ENCODE results near the gene STMP1.
A peak's percentile ranks its signal among the peaks of the same experiment; 100 is the strongest.
"Not testable (repeated sequence)": the region's sequence is repeated elsewhere in the genome, so short reads cannot be mapped to it uniquely, and the experiment has no call there.

STMP1 gene

DNA sequence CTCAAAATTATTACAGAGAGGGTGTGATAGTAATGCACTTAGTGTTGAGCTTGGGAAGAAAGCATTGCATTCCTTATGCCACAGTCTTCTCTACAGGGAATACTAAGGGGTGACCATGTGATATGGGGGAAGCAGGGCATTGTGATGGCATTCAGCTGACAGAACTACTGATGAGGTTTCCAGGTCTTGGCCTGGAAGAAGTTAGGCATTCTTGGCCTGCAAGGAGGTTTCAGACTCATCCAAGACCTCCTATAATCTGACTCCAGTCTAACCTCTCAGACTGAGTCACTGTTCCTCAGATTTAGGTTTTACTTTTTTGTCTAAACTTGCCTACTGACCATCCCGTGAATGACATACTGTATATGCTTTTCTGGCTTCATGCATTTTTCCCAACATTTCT lies 7.9 kb downstream of the STMP1 start:
- Mint-ChIP-seq H3K4me1 (peaks cover 23 to 33% of the 10 kb centered on the region in 2 donors), H3K27ac (no peak overlapping the region), H3K36me3 (peaks cover 28 to 53% of the 10 kb centered on the region in 2 donors), H3K4me3 (no peak overlapping the region), H3K9me3 (peaks cover 1 to 4% of the 10 kb centered on the region in 2 donors), H3K27me3 (no peaks in the 10 kb centered on the region)
- no peak for DNase-seq
- no peak for ATAC-seq (replicated peaks)

GRCh38 chr7:135672560-135673359 lies 10.4 kb downstream of the STMP1 start:
- Mint-ChIP-seq H3K4me3 (no peak overlapping the region), H3K27me3 (no peaks in the 10 kb centered on the region), H3K4me1 (peaks cover 13 to 19% of the 10 kb centered on the region in 2 donors), H3K36me3 (peaks cover 23 to 50% of the 10 kb centered on the region in 2 donors), H3K9me3 (peaks cover 1 to 4% of the 10 kb centered on the region in 2 donors), H3K27ac (no peak overlapping the region)
- DNase-seq, result no peak
- ATAC-seq (replicated peaks), result peak; percentile 52 to 55

- Mint-ChIP-seq H3K4me1 (peaks cover 11 to 19% of the 10 kb centered on the region in 2 donors), H3K27me3 (no peaks in the 10 kb centered on the region), H3K9me3 (peaks cover 1 to 4% of the 10 kb centered on the region in 2 donors), H3K36me3 (peaks cover 23 to 50% of the 10 kb centered on the region in 2 donors), H3K4me3 (no peak overlapping the region), H3K27ac (no peak overlapping the region)
- no peak for ATAC-seq (replicated peaks)
- no peak for DNase-seq
These were observed 11.0 kb downstream of the STMP1 start for GRCh38 chr7:135673360-135673706.

GRCh38 chr7:135678612-135679575 lies 16.6 kb downstream of the STMP1 start:
- ATAC-seq (replicated peaks) (no peak), DNase-seq (no peak)
- H3K27ac Mint-ChIP-seq, result no peak overlapping the region
- peaks cover 13 to 22% of the 10 kb centered on the region in 2 donors for H3K4me1 Mint-ChIP-seq
- H3K36me3 Mint-ChIP-seq, result peaks cover 23 to 44% of the 10 kb centered on the region in 2 donors
- no peak overlapping the region for H3K4me3 Mint-ChIP-seq
- H3K27me3 Mint-ChIP-seq, result no peaks in the 10 kb centered on the region
- H3K9me3 Mint-ChIP-seq, result no peaks in the 10 kb centered on the region

GRCh38 chr7:135681762-135682161 lies 19.4 kb downstream of the STMP1 start:
- Mint-ChIP-seq H3K36me3 (peaks cover 23 to 47% of the 10 kb centered on the region in 2 donors), H3K4me1 (peaks cover 14 to 22% of the 10 kb centered on the region in 2 donors), H3K27ac (no peak overlapping the region), H3K27me3 (no peaks in the 10 kb centered on the region), H3K9me3 (no peaks in the 10 kb centered on the region), H3K4me3 (no peak overlapping the region)
- DNase-seq (no peak), ATAC-seq (replicated peaks) (no peak)

GRCh38 chr7:135682191-135682590 lies 19.9 kb downstream of the STMP1 start:
- Mint-ChIP-seq H3K9me3 (no peaks in the 10 kb centered on the region), H3K27me3 (no peaks in the 10 kb centered on the region), H3K4me3 (no peak overlapping the region), H3K27ac (peak overlapping the region; percentile 67), H3K36me3 (peaks cover 23 to 48% of the 10 kb centered on the region in 2 donors), H3K4me1 (peaks cover 14 to 22% of the 10 kb centered on the region in 2 donors)
- ATAC-seq (replicated peaks) (no peak), DNase-seq (no peak)

- DNase-seq (no peak), ATAC-seq (replicated peaks) (no peak)
- Mint-ChIP-seq H3K27ac (no peak overlapping the region), H3K4me3 (no peak overlapping the region), H3K36me3 (peaks cover 17 to 41% of the 10 kb centered on the region in 2 donors), H3K4me1 (peaks cover 14 to 22% of the 10 kb centered on the region in 2 donors), H3K9me3 (no peaks in the 10 kb centered on the region), H3K27me3 (no peaks in the 10 kb centered on the region)
These were observed 21.3 kb downstream of the STMP1 start for GRCh38 chr7:135683609-135684008.

DNA sequence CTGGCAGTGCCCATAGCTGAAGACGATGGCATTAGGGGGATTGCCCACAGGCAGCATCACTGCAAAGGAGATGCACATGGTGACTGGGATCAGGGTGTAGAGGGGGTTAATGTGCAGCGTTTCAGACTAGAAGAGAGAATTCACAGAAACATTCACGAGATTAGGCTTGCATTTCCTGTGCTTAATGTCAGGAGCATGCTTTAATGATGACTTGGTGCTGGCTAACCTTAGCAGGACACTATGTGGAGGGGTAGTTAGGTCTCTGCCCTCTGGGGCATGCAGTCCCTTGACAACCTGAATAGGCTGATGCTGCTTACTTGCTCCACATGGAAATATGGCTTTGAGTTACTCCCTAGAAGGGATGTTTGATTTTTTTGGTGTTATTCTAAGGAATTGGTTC lies 21.8 kb downstream of the STMP1 start:
- H3K27ac Mint-ChIP-seq, result no peak overlapping the region
- ATAC-seq (replicated peaks) (no peak), DNase-seq (no peak)
- peaks cover 14 to 22% of the 10 kb centered on the region in 2 donors for H3K4me1 Mint-ChIP-seq
- H3K9me3 Mint-ChIP-seq, result no peaks in the 10 kb centered on the region
- peaks cover 17 to 41% of the 10 kb centered on the region in 2 donors for H3K36me3 Mint-ChIP-seq
- H3K4me3 Mint-ChIP-seq, result no peak overlapping the region
- H3K27me3 Mint-ChIP-seq, result no peaks in the 10 kb centered on the region

GRCh38 chr7:135684699-135685098 lies 22.4 kb downstream of the STMP1 start:
- Mint-ChIP-seq H3K4me1 (peaks cover 14 to 22% of the 10 kb centered on the region in 2 donors), H3K4me3 (no peak overlapping the region), H3K27me3 (no peaks in the 10 kb centered on the region), H3K36me3 (peaks cover 21 to 44% of the 10 kb centered on the region in 2 donors), H3K9me3 (no peaks in the 10 kb centered on the region), H3K27ac (no peak overlapping the region)
- no peak for DNase-seq
- ATAC-seq (replicated peaks), result no peak

GRCh38 chr7:135685306-135686084 lies 23.2 kb downstream of the STMP1 start:
- no peak for DNase-seq
- Mint-ChIP-seq H3K27ac (no peak overlapping the region), H3K4me1 (peaks cover 13 to 17% of the 10 kb centered on the region in 2 donors), H3K36me3 (peaks cover 18 to 40% of the 10 kb centered on the region in 2 donors), H3K9me3 (no peaks in the 10 kb centered on the region), H3K27me3 (no peaks in the 10 kb centered on the region), H3K4me3 (no peak overlapping the region)
- no peak for ATAC-seq (replicated peaks)

GRCh38 chr7:135687466-135687865 lies 25.2 kb downstream of the STMP1 start:
- no peaks in the 10 kb centered on the region for H3K27me3 Mint-ChIP-seq
- H3K4me3 Mint-ChIP-seq, result no peak overlapping the region
- H3K9me3 Mint-ChIP-seq, result no peaks in the 10 kb centered on the region
- ATAC-seq (replicated peaks), result no peak
- peaks cover 16 to 42% of the 10 kb centered on the region in 2 donors for H3K36me3 Mint-ChIP-seq
- H3K4me1 Mint-ChIP-seq, result peaks cover under 1 to 3% of the 10 kb centered on the region in 2 donors
- no peak for DNase-seq
- no peak overlapping the region for H3K27ac Mint-ChIP-seq

DNA sequence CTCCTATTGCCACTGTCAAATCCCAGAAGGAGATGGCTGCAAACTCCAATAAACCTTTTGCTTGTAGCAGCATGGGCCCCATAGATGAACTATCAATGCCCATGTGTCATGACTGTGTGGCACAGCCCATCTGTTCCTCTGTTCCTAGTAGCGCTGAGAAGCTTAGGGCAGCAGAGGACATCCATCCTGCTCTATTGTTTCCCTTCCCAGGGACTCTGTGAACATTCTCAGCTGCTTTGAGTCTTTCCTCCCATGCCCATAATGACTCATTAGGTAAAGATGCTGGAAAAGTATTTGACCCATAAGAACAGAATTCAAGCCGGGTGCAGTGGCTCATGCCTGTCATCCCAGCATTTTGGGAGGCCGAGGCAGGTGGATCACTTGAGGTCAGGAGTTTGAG lies 28.3 kb downstream of the STMP1 start:
- Mint-ChIP-seq H3K27me3 (no peaks in the 10 kb centered on the region), H3K4me1 (no peaks in the 10 kb centered on the region), H3K27ac (no peak overlapping the region), H3K4me3 (no peak overlapping the region), H3K9me3 (no peaks in the 10 kb centered on the region), H3K36me3 (peaks cover 15 to 31% of the 10 kb centered on the region in 2 donors)
- ATAC-seq (replicated peaks), result no peak
- DNase-seq, result no peak

DNA sequence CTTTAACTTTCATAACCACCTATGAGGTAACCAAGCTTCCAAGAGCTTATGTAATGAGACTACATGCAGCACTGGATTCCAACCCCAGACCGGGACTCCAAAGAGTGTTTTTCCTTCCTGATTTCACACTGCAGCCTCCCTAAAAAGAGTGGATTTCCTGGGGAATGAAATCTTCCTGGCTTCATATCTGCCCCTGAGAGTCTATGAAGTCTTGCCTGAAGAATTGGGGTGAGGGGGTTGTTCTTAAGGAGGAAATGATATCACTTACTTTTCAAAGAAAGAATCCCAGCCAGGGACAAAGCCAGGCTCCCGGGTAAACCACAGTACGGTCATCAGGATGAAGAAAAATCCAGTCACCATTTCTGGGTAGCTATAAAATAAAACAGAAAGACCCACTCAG lies 29.7 kb downstream of the STMP1 start:
- no peaks in the 10 kb centered on the region for H3K9me3 Mint-ChIP-seq

GRCh38 chr7:135692606-135693005 lies 30.3 kb downstream of the STMP1 start:
- H3K36me3 Mint-ChIP-seq, result peaks cover 18 to 28% of the 10 kb centered on the region in 2 donors
- ATAC-seq (replicated peaks), result not testable (repeated sequence)

More for the DNA sequence above, 29.7 kb downstream of the STMP1 start:
- no peak for DNase-seq
- Mint-ChIP-seq H3K36me3 (peaks cover 17 to 33% of the 10 kb centered on the region in 2 donors), H3K4me1 (no peaks in the 10 kb centered on the region), H3K4me3 (no peak overlapping the region), H3K27ac (no peak overlapping the region), H3K27me3 (no peaks in the 10 kb centered on the region)
- no peak for ATAC-seq (replicated peaks)

More at GRCh38 chr7:135692606-135693005, 30.3 kb downstream of the STMP1 start:
- not testable (repeated sequence) for H3K27ac Mint-ChIP-seq, H3K9me3 Mint-ChIP-seq, H3K4me1 Mint-ChIP-seq, H3K27me3 Mint-ChIP-seq, DNase-seq, H3K4me3 Mint-ChIP-seq
